ENCODE data around the gene NSG1. TPM values are rescaled to one million over a fixed set of nuclear protein-coding genes. Genes with fewer than 3 reads are reported as not detected.

The NSG1 gene
- total and polyA plus RNA-seq, 2 of the 13 experiments (the other 11 are each of a cell fraction or from before 2014, with no cell fraction given): not detected

DNA sequence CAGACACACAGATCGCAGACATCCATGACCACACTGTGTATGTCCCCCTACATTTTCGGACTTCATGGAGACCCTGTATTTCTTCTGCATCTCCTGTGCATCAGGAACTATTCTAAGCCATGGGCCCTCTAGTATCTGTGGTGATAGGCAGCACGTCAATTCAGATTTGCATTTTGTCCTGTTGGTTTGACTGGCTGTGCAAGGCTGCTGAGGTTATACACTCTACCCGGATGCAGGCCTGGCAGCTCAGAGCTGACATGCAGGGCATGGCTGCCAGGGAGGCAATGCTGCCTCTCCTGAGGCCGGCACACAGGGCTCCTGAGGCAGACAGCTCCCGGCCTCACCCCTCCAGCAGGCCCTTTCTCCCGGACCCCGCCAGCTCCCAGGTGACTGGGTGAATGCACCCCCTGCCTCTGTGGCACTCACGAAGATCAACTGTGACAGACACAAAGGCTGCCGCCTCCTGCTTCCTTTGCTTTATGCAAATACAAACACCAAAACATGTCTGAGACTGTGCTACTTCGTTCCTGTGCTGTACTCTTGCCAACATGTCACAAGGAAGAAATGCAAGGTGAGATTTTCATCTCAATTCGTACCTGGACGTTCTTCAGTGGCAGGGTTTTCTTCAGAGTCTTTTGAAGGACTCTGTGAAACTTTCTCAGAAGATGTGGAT, 51.0 kb downstream of the NSG1 start:
- WGBS (ENCODE audit: low lambda C conversion rate): over 99% methylated on average over 10 of the region's 13 CpGs
- Histone ChIP-seq H3K4me1 (ENCODE audit: insufficient read depth, low read length) (no peaks in the 10 kb centered on the region), H3K4me2 (ENCODE audit: low read depth, low read length) (no peak overlapping the region), H3K4me3 (replicated peaks in 1 of 3; ENCODE audit: insufficient read depth in 1 of 3, low read depth in 2 of 3, low read length in 3 of 3) (no peak overlapping the region), H3K36me3 (replicated peaks in 1 of 2; ENCODE audit: control insufficient read depth in 1 of 2, insufficient read depth in 2 of 2, low read length in 2 of 2) (peaks cover 20 to 48% of the 10 kb centered on the region in 2 experiments), H3K27me3 (ENCODE audit: control insufficient read depth in 1 of 2, insufficient read depth in 2 of 2, low read length in 2 of 2) (no peaks in the 10 kb centered on the region), H3K9ac (ENCODE audit: insufficient read depth, low read depth, low read length) (no peak overlapping the region), H3K9me3 (ENCODE audit: low read length) (no peaks in the 10 kb centered on the region), H3K79me2 (ENCODE audit: insufficient read depth, low read length) (no peaks in the 10 kb centered on the region), H2AFZ (ENCODE audit: low read length) (no peak overlapping the region), H3K27ac (ENCODE audit: extremely low read length, insufficient read depth, low read length) (no peak overlapping the region), H4K20me1 (ENCODE audit: insufficient read depth, low read length) (no peaks in the 10 kb centered on the region)
- FAIRE-seq: no peak
- ChIA-PET POLR2A (no interaction called here), CTCF (ENCODE audit: low intra/inter-chr PET ratio, low total read pairs) (no interaction called here)
- intact Hi-C loops (cut with micrococcal nuclease; ENCODE audit: unreplicated experiment) (no loop called here), in situ Hi-C loops (cut with HindIII; ENCODE audit: extremely low pct_ligation_motif_present, low pct_unique_long_range_greater_than_20kb) (no loop called here)
- TF ChIP-seq ZNF326 (CRISPR knock-in tag; IDR thresholded peaks at IDR 0.05; ENCODE audit: borderline replicate concordance) (no peak), CENPT (CRISPR knock-in tag; IDR thresholded peaks at IDR 0.05; ENCODE audit: low read depth) (no peak), HOXA5 (CRISPR knock-in tag; IDR thresholded peaks at IDR 0.05) (no peak), FOSL2 (CRISPR knock-in tag; IDR thresholded peaks at IDR 0.05) (no peak), TBX2 (CRISPR knock-in tag; IDR thresholded peaks at IDR 0.05; ENCODE audit: borderline replicate concordance) (no peak), ZNF780A (CRISPR knock-in tag; IDR thresholded peaks at IDR 0.05) (no peak), PAF1 (CRISPR knock-in tag; IDR thresholded peaks at IDR 0.05) (no peak), ZNF121 (CRISPR knock-in tag; IDR thresholded peaks at IDR 0.05) (no peak), ZFP36L2 (CRISPR knock-in tag; IDR thresholded peaks at IDR 0.05) (no peak), GLI4 (CRISPR knock-in tag; IDR thresholded peaks at IDR 0.05; ENCODE audit: borderline replicate concordance) (no peak), RFX3 (CRISPR knock-in tag; IDR thresholded peaks at IDR 0.05) (no peak), EED (CRISPR knock-in tag; IDR thresholded peaks at IDR 0.05) (no peak), ZNF577 (CRISPR knock-in tag; IDR thresholded peaks at IDR 0.05; ENCODE audit: borderline replicate concordance, low read depth) (no peak), ZNF441 (CRISPR knock-in tag; IDR thresholded peaks at IDR 0.05; ENCODE audit: borderline replicate concordance) (no peak)
- TF ChIP-seq, protein P1, sequence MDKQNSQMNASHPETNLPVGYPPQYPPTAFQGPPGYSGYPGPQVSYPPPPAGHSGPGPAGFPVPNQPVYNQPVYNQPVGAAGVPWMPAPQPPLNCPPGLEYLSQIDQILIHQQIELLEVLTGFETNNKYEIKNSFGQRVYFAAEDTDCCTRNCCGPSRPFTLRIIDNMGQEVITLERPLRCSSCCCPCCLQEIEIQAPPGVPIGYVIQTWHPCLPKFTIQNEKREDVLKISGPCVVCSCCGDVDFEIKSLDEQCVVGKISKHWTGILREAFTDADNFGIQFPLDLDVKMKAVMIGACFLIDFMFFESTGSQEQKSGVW (CRISPR knock-in tag; IDR thresholded peaks at IDR 0.05; ENCODE audit: borderline replicate concordance): no peak
- TF ChIP-seq, protein P2, sequence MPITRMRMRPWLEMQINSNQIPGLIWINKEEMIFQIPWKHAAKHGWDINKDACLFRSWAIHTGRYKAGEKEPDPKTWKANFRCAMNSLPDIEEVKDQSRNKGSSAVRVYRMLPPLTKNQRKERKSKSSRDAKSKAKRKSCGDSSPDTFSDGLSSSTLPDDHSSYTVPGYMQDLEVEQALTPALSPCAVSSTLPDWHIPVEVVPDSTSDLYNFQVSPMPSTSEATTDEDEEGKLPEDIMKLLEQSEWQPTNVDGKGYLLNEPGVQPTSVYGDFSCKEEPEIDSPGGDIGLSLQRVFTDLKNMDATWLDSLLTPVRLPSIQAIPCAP (CRISPR knock-in tag; IDR thresholded peaks at IDR 0.05; ENCODE audit: low read depth): no peak
- TF ChIP-seq, protein P3, sequence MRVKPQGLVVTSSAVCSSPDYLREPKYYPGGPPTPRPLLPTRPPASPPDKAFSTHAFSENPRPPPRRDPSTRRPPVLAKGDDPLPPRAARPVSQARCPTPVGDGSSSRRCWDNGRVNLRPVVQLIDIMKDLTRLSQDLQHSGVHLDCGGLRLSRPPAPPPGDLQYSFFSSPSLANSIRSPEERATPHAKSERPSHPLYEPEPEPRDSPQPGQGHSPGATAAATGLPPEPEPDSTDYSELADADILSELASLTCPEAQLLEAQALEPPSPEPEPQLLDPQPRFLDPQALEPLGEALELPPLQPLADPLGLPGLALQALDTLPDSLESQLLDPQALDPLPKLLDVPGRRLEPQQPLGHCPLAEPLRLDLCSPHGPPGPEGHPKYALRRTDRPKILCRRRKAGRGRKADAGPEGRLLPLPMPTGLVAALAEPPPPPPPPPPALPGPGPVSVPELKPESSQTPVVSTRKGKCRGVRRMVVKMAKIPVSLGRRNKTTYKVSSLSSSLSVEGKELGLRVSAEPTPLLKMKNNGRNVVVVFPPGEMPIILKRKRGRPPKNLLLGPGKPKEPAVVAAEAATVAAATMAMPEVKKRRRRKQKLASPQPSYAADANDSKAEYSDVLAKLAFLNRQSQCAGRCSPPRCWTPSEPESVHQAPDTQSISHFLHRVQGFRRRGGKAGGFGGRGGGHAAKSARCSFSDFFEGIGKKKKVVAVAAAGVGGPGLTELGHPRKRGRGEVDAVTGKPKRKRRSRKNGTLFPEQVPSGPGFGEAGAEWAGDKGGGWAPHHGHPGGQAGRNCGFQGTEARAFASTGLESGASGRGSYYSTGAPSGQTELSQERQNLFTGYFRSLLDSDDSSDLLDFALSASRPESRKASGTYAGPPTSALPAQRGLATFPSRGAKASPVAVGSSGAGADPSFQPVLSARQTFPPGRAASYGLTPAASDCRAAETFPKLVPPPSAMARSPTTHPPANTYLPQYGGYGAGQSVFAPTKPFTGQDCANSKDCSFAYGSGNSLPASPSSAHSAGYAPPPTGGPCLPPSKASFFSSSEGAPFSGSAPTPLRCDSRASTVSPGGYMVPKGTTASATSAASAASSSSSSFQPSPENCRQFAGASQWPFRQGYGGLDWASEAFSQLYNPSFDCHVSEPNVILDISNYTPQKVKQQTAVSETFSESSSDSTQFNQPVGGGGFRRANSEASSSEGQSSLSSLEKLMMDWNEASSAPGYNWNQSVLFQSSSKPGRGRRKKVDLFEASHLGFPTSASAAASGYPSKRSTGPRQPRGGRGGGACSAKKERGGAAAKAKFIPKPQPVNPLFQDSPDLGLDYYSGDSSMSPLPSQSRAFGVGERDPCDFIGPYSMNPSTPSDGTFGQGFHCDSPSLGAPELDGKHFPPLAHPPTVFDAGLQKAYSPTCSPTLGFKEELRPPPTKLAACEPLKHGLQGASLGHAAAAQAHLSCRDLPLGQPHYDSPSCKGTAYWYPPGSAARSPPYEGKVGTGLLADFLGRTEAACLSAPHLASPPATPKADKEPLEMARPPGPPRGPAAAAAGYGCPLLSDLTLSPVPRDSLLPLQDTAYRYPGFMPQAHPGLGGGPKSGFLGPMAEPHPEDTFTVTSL (CRISPR knock-in tag; IDR thresholded peaks at IDR 0.05; ENCODE audit: borderline replicate concordance): no peak
- no peak for ATAC-seq
- no TSS peak for BruUV-seq (replicated peaks)
- DNase-seq (ENCODE audit: low spot score): no peak

Measured in HepG2 (cell line).